HL-60 (cell line): Measurements from ENCODE around the gene NRL.

ENCODE experiments used
- DNase-seq, 2 experiments: peaks; one replicate each; pipeline ENCODE4 v3.0.0-alpha.2; 2010 to 2020; ENCODE audit warnings: low read depth in 1 of 2, low spot score in 1 of 2
- H3K27ac ChIP-seq: fragments of 250-450 bp; sonication (Bioruptor Pico); replicated peaks from 2 replicates; pipeline ENCODE4 v1.5.1; 2020; ENCODE audit warnings: mild to moderate bottlenecking, moderate library complexity
- H3K27me3 ChIP-seq: fragments of 250-450 bp; sonication (Bioruptor Pico); 2 replicates; pipeline ENCODE4 v1.5.1; 2021; ENCODE audit warnings: mild to moderate bottlenecking, moderate library complexity; ENCODE audit not compliant: insufficient read depth, poor library complexity, severe bottlenecking
- H3K4me3 ChIP-seq: replicated peaks from 2 replicates; pipeline ENCODE4 v1.5.1; 2011; ENCODE audit warnings: mild to moderate bottlenecking, control low read depth, low read length; ENCODE audit not compliant: insufficient read depth
- CTCF ChIP-seq: IDR thresholded peaks from one replicate; pipeline ENCODE4 v1.5.1; 2011; ENCODE audit warnings: low read length, control low read depth, inconsistent platforms; ENCODE audit not compliant: insufficient read depth
- GABPA ChIP-seq: IDR thresholded peaks from 2 replicates; pipeline ENCODE4 v1.6.1; 2012; ENCODE audit warnings: low read depth
- POLR2AphosphoS5 ChIP-seq: IDR thresholded peaks from 2 replicates; pipeline ENCODE4 v1.6.1; 2012; ENCODE audit warnings: low read depth
- REST ChIP-seq: IDR thresholded peaks from 2 replicates; pipeline ENCODE4 v1.6.1; 2012; ENCODE audit warnings: low read depth; ENCODE audit not compliant: insufficient replicate concordance
- SPI1 ChIP-seq: IDR thresholded peaks from 2 replicates; pipeline ENCODE4 v1.6.1; 2012; ENCODE audit warnings: low read depth, mild to moderate bottlenecking, borderline replicate concordance

The NRL gene

GRCh38 chr14:24079491-24080141 lies 35.1 kb downstream of the NRL start:
- TF ChIP-seq SPI1: peak; percentile 95
- TF ChIP-seq CTCF: no peak
- TF ChIP-seq GABPA: no peak
- TF ChIP-seq POLR2AphosphoS5: peak; percentile 62
- TF ChIP-seq REST: no peak
- no peak overlapping the region for H3K4me3 ChIP-seq
- peak; percentile 51 to 73 for DNase-seq
- H3K27me3 ChIP-seq: peaks cover 21% of the 10 kb centered on the region
- no peak overlapping the region for H3K27ac ChIP-seq

GRCh38 chr14:24078146-24078545 lies 36.6 kb downstream of the NRL start:
- Histone ChIP-seq H3K27ac (no peak overlapping the region), H3K27me3 (peaks cover 17% of the 10 kb centered on the region), H3K4me3 (no peak overlapping the region)
- no peak for DNase-seq
- TF ChIP-seq GABPA (no peak), SPI1 (no peak), CTCF (no peak), REST (no peak)

GRCh38 chr14:24077086-24077485 lies 37.7 kb downstream of the NRL start:
- TF ChIP-seq REST (no peak), POLR2AphosphoS5 (no peak), SPI1 (no peak), GABPA (no peak), CTCF (no peak)
- Histone ChIP-seq H3K27ac (no peak overlapping the region), H3K4me3 (no peak overlapping the region), H3K27me3 (peaks cover 11% of the 10 kb centered on the region)
- DNase-seq: no peak
